ENCODE data around the gene FAM222A.

- TF ChIP-seq CREB1 (CRISPR knock-in tag; IDR thresholded peaks at IDR 0.05) = no peak
- no peak for TF ChIP-seq CTCF (IDR thresholded peaks at IDR 0.05)
- TF ChIP-seq SMAD3 (CRISPR knock-in tag; IDR thresholded peaks at IDR 0.05; ENCODE audit: borderline replicate concordance) = no peak
- TF ChIP-seq ZNF138 (CRISPR knock-in tag; conservative IDR thresholded peaks at IDR 0.05) = no peak
- TF ChIP-seq, protein P1, sequence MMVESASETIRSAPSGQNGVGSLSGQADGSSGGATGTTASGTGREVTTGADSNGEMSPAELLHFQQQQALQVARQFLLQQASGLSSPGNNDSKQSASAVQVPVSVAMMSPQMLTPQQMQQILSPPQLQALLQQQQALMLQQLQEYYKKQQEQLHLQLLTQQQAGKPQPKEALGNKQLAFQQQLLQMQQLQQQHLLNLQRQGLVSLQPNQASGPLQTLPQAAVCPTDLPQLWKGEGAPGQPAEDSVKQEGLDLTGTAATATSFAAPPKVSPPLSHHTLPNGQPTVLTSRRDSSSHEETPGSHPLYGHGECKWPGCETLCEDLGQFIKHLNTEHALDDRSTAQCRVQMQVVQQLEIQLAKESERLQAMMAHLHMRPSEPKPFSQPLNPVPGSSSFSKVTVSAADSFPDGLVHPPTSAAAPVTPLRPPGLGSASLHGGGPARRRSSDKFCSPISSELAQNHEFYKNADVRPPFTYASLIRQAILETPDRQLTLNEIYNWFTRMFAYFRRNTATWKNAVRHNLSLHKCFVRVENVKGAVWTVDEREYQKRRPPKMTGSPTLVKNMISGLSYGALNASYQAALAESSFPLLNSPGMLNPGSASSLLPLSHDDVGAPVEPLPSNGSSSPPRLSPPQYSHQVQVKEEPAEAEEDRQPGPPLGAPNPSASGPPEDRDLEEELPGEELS (CRISPR knock-in tag; IDR thresholded peaks at IDR 0.05) = no peak
- TF ChIP-seq JUN (CRISPR knock-in tag; IDR thresholded peaks at IDR 0.05) = no peak
- no peak for TF ChIP-seq ZNF263 (CRISPR knock-in tag; IDR thresholded peaks at IDR 0.05; ENCODE audit: low read depth)
- no peak for TF ChIP-seq EMX1 (CRISPR knock-in tag; IDR thresholded peaks at IDR 0.05)
- no peak for TF ChIP-seq TCF7 (CRISPR knock-in tag; IDR thresholded peaks at IDR 0.05; ENCODE audit: low read depth)
- no peak for TF ChIP-seq FOXJ3 (CRISPR knock-in tag; IDR thresholded peaks at IDR 0.05; ENCODE audit: borderline replicate concordance)
- TF ChIP-seq USF1 (CRISPR knock-in tag; IDR thresholded peaks at IDR 0.05) = no peak
- no peak for TF ChIP-seq FOXK1 (CRISPR knock-in tag; IDR thresholded peaks at IDR 0.05)
- TF ChIP-seq, protein P2, sequence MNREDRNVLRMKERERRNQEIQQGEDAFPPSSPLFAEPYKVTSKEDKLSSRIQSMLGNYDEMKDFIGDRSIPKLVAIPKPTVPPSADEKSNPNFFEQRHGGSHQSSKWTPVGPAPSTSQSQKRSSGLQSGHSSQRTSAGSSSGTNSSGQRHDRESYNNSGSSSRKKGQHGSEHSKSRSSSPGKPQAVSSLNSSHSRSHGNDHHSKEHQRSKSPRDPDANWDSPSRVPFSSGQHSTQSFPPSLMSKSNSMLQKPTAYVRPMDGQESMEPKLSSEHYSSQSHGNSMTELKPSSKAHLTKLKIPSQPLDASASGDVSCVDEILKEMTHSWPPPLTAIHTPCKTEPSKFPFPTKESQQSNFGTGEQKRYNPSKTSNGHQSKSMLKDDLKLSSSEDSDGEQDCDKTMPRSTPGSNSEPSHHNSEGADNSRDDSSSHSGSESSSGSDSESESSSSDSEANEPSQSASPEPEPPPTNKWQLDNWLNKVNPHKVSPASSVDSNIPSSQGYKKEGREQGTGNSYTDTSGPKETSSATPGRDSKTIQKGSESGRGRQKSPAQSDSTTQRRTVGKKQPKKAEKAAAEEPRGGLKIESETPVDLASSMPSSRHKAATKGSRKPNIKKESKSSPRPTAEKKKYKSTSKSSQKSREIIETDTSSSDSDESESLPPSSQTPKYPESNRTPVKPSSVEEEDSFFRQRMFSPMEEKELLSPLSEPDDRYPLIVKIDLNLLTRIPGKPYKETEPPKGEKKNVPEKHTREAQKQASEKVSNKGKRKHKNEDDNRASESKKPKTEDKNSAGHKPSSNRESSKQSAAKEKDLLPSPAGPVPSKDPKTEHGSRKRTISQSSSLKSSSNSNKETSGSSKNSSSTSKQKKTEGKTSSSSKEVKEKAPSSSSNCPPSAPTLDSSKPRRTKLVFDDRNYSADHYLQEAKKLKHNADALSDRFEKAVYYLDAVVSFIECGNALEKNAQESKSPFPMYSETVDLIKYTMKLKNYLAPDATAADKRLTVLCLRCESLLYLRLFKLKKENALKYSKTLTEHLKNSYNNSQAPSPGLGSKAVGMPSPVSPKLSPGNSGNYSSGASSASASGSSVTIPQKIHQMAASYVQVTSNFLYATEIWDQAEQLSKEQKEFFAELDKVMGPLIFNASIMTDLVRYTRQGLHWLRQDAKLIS (CRISPR knock-in tag; IDR thresholded peaks at IDR 0.05; ENCODE audit: borderline replicate concordance) = no peak
Measured at GRCh38 chr12:109675411-109675810, 38.2 kb upstream of the FAM222A start.

All from WTC11 (cell line).